Lower leg skin (tissue), 4 donors: ENCODE data around the gene AEBP1. TPM values are rescaled to one million over a fixed set of nuclear protein-coding genes. Genes with fewer than 3 reads are reported as not detected.

Source experiments
- DNase-seq, 2 donors: peaks; one replicate each; pipeline ENCODE4 v3.0.0-alpha.2; 2019; ENCODE audit warnings: low spot score in 2 of 2
- H3K4me3 ChIP-seq: fragments of 200-600 bp; sonication (generic); 2 replicates; pipeline ENCODE4 v1.5.1; 2017; ENCODE audit warnings: mild to moderate bottlenecking, low read depth; ENCODE audit not compliant: poor library complexity, severe bottlenecking
- CTCF ChIP-seq, 3 donors: fragments of 450-650 bp; IDR thresholded peaks; one replicate each; pipeline ENCODE4 v1.5.1; 2016; ENCODE audit warnings: antibody characterized with exemption in 3 of 3, mild to moderate bottlenecking in 3 of 3, moderate library complexity in 2 of 3
- POLR2A ChIP-seq, 2 donors: fragments of 450-650 bp; IDR thresholded peaks; one replicate each; pipeline ENCODE4 v1.6.1; 2016 to 2017; ENCODE audit warnings: antibody characterized with exemption in 2 of 2, mild to moderate bottlenecking in 1 of 2, moderate library complexity in 1 of 2
- WGBS, 2 donors: methylation state at CpG; one replicate each; pipeline ENCODE4 v1.1.5; 2018; 5-methylcytosine and 5-hydroxymethylcytosine counted together
- intact Hi-C: fragments of 100-400 bp; cut with DNase I; formaldehyde crosslinking; loops from one replicate; pipeline ENCODE4 v1.15.0; 2023; ENCODE audit warnings: low total_unique reads
- total RNA-seq, 4 donors: library from RNA; depleted of rRNA; stranded (reverse); fragments of >200 nt; gene quantifications; one replicate each; pipeline ENCODE4 v1.1.0, GENCODE V29; 2016

The AEBP1 gene
- total RNA-seq, 4 donors from 2014 or later: 52.6 to 134 (median 54.6) TPM

DNA sequence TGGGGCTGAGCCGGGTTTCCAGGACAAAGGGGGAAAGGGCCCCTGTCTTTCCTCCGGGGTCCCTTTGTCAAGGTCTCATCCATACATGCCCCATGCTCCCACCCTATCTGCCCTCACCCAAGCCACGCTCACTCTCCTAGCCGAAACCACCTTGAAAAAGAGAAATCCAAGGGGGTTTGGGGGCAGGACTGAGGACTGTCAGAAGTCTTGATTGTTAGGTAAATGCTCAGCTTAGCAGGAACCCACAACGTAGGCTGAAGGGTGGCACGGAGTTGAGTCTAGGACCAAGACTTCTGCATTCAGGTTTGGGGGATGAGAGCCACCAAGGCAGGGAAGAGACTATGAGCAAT, 38.1 kb upstream of the AEBP1 start:
- intact Hi-C loops: no loop called here
- no peak overlapping the region for H3K4me3 ChIP-seq
- DNase-seq: no peak
- WGBS, 2 donors: 48 to 51% methylated on average over 6 of the region's 6 CpGs
- TF ChIP-seq CTCF (IDR thresholded peaks at IDR 0.05) (no peak), POLR2A (IDR thresholded peaks at IDR 0.05) (no peak)

- H3K4me3 ChIP-seq: no peak overlapping the region
- no peak for TF ChIP-seq POLR2A (IDR thresholded peaks at IDR 0.05)
- no peak for TF ChIP-seq CTCF (IDR thresholded peaks at IDR 0.05)
- DNase-seq: no peak
- intact Hi-C loops: no loop called here
- WGBS, 2 donors: 80 to 88% methylated on average over 5 to 7 of the region's 7 CpGs
Observed at GRCh38 chr7:44066494-44067063, 37.6 kb upstream of the AEBP1 start.

GRCh38 chr7:44067064-44067951, 36.8 kb upstream of the AEBP1 start:
- 83 to 87% methylated on average over 11 of the region's 11 CpGs for WGBS, 2 donors
- intact Hi-C loops: no loop called here
- no peak for DNase-seq
- TF ChIP-seq CTCF (IDR thresholded peaks at IDR 0.05) (no peak), POLR2A (IDR thresholded peaks at IDR 0.05) (no peak)
- no peak overlapping the region for H3K4me3 ChIP-seq

DNA sequence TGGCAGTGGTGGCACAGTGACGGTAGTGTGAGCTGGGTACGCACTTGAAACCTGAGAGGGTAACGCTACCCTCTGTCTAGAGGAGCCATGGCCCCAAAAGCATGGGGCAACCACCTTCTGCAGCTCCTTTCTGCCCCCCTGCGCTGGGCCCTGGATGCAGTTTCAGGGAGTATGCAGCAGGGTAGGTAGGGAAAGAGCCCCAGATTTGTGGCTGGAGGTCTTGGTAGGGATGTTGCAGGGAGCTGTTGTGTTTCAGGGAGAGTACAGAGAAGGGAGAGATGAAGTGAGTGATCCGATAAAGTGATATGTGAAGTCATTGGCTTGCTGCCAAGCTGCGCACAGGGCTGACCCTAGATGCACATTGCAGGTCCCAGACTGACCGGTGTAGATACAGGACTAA, 36.1 kb upstream of the AEBP1 start:
- DNase-seq: no peak
- TF ChIP-seq POLR2A (IDR thresholded peaks at IDR 0.05): no peak
- TF ChIP-seq CTCF (IDR thresholded peaks at IDR 0.05): no peak
- intact Hi-C loops: no loop called here
- 72 to 73% methylated on average over 7 of the region's 7 CpGs for WGBS, 2 donors
- no peak overlapping the region for H3K4me3 ChIP-seq

GRCh38 chr7:44071726-44072363, 32.3 kb upstream of the AEBP1 start:
- intact Hi-C loops: no loop called here
- DNase-seq: no peak
- no peak for TF ChIP-seq POLR2A (IDR thresholded peaks at IDR 0.05)
- TF ChIP-seq CTCF (IDR thresholded peaks at IDR 0.05): no peak
- no peak overlapping the region for H3K4me3 ChIP-seq
- 55 to 57% methylated on average over 9 of the region's 9 CpGs for WGBS, 2 donors
